H1 (cell line): ENCODE data around the gene LMO4. TPM values are rescaled to one million over a fixed set of nuclear protein-coding genes. Genes with fewer than 3 reads are reported as not detected.

ENCODE experiments used
- CTCF ChIA-PET: fragments of 300-600 bp; sonication (Branson Sonifier 250); formaldehyde crosslinking; loops from one replicate; lab custom pipeline; 2021; ENCODE audit not compliant: partially characterized antibody; lab: Charles Lee
- POLR2A ChIA-PET: fragments of 300-600 bp; sonication (Branson Sonifier 250); formaldehyde crosslinking; loops from one replicate; lab custom pipeline; 2021; ENCODE audit warnings: inconsistent platforms; ENCODE audit not compliant: partially characterized antibody; lab: Charles Lee
- DNase-seq, 2 experiments: peaks; one replicate each; pipeline versions ENCODE4 v3.0.0 to v3.0.0-alpha.2; 2010 to 2022; ENCODE audit warnings: low spot score in 2 of 2, low read depth in 1 of 2, mixed read lengths in 1 of 2
- FAIRE-seq: peaks from 2 replicates; lab custom pipeline; 2011; peaks lifted over from hg19 to GRCh38; lab: Jason Lieb, UNC
- H2AFZ ChIP-seq: 2 replicates; pipeline ENCODE4 v1.8.1; 2012; ENCODE audit warnings: low read length, inconsistent platforms
- H2AK5ac ChIP-seq: 2 replicates; pipeline ENCODE4 v1.6.1; 2013; ENCODE audit warnings: low read depth, low read length
- H2BK120ac ChIP-seq: replicated peaks from 2 replicates; pipeline ENCODE3; 2013; ENCODE audit warnings: low read depth, low read length, inconsistent platforms
- H2BK12ac ChIP-seq: 2 replicates; pipeline ENCODE4 v1.6.1; 2013; ENCODE audit warnings: low read depth, low read length
- H2BK15ac ChIP-seq: 2 replicates; pipeline ENCODE4 v1.6.1; 2013; ENCODE audit warnings: low read length
- H2BK20ac ChIP-seq: 2 replicates; pipeline ENCODE4 v1.6.1; 2013; ENCODE audit warnings: low read length
- H2BK5ac ChIP-seq: 2 replicates; pipeline ENCODE4 v1.6.1; 2013; ENCODE audit warnings: low read depth, low read length
- H3K14ac ChIP-seq: 2 replicates; pipeline ENCODE4 v1.6.1; 2013; ENCODE audit warnings: inconsistent platforms; ENCODE audit not compliant: insufficient read length
- H3K18ac ChIP-seq: 2 replicates; pipeline ENCODE4 v1.6.1; 2013; ENCODE audit warnings: low read length; ENCODE audit errors: extremely low read depth
- H3K23ac ChIP-seq: 2 replicates; pipeline ENCODE4 v1.6.1; 2013; ENCODE audit warnings: inconsistent platforms; ENCODE audit not compliant: insufficient read length
- H3K23me2 ChIP-seq: 2 replicates; pipeline ENCODE4 v1.6.1; 2013; ENCODE audit warnings: low read depth, low read length
- H3K27ac ChIP-seq: 2 replicates; pipeline ENCODE4 v1.6.1; 2011; ENCODE audit warnings: low read depth, low read length, inconsistent platforms
- H3K27me3 ChIP-seq, 4 experiments: replicated peaks in 1 of 4; 1 replicate in 1 of 4; 2 replicates in 3 of 4; pipeline versions ENCODE4 v1.6.1 to v1.8.1; 2011 to 2013; ENCODE audit warnings: low read length in 3 of 4, mild to moderate bottlenecking in 3 of 4, inconsistent platforms in 2 of 4, mixed read lengths in 2 of 4, moderate library complexity in 1 of 4; ENCODE audit not compliant: control insufficient read depth in 3 of 4, insufficient read depth in 3 of 4; ENCODE audit errors: extremely low read depth in 1 of 4
- H3K36me3 ChIP-seq, 4 experiments: 2 replicates each; pipeline versions ENCODE4 v1.6.1 to v1.8.1; 2011 to 2013; ENCODE audit warnings: mild to moderate bottlenecking in 4 of 4, low read length in 3 of 4, moderate library complexity in 2 of 4, control low read depth in 1 of 4, inconsistent platforms in 1 of 4; ENCODE audit not compliant: insufficient read depth in 4 of 4, control insufficient read depth in 2 of 4
- H3K4ac ChIP-seq: replicated peaks from 2 replicates; pipeline ENCODE3; 2013; ENCODE audit warnings: low read length, low read depth, mixed read lengths, inconsistent platforms; ENCODE audit not compliant: insufficient read length
- H3K4me1 ChIP-seq, 4 experiments: replicated peaks in 1 of 4; 1 replicate in 1 of 4; 2 replicates in 3 of 4; pipeline versions ENCODE4 v1.6.1 to v1.8.1; 2011 to 2013; ENCODE audit warnings: low read length in 3 of 4, inconsistent platforms in 2 of 4, mixed read lengths in 1 of 4; ENCODE audit not compliant: insufficient read depth in 4 of 4, control insufficient read depth in 3 of 4
- H3K4me2 ChIP-seq, 2 experiments: 2 replicates each; pipeline versions ENCODE4 v1.6.1 to v1.8.1; 2011 to 2013; ENCODE audit warnings: low read depth in 2 of 2, low read length in 2 of 2, control low read depth in 1 of 2, inconsistent platforms in 1 of 2, mild to moderate bottlenecking in 1 of 2; ENCODE audit not compliant: insufficient read depth in 1 of 2
- H3K4me3 ChIP-seq, 4 experiments: fragments of 200-600, 300-600 bp in 1 of 4; sonication (generic), shearing (Covaris generic), sonication (Bioruptor Twin) in 1 of 4; 2 replicates each; pipeline versions ENCODE4 v1.5.1 to v1.8.1; 2011 to 2016; ENCODE audit warnings: low read length in 4 of 4, low read depth in 3 of 4, control low read depth in 2 of 4, inconsistent platforms in 2 of 4, mild to moderate bottlenecking in 2 of 4, mixed read lengths in 1 of 4, moderate library complexity in 1 of 4; ENCODE audit not compliant: insufficient read depth in 2 of 4; ENCODE audit errors: extremely low read depth in 1 of 4
- H3K56ac ChIP-seq: replicated peaks from 2 replicates; pipeline ENCODE3; 2013; ENCODE audit warnings: low read depth, mild to moderate bottlenecking, mixed read lengths, low read length, inconsistent platforms; ENCODE audit not compliant: insufficient read length
- H3K79me1 ChIP-seq: 2 replicates; pipeline ENCODE4 v1.6.1; 2013; ENCODE audit warnings: low read depth, low read length, control low read depth
- H3K79me2 ChIP-seq, 2 experiments: 2 replicates each; pipeline versions ENCODE4 v1.6.1 to v1.8.1; 2012 to 2013; ENCODE audit warnings: low read length in 2 of 2, mild to moderate bottlenecking in 2 of 2, inconsistent platforms in 1 of 2; ENCODE audit not compliant: insufficient read depth in 2 of 2, control insufficient read depth in 1 of 2
- H3K9ac ChIP-seq, 4 experiments: replicated peaks in 1 of 4; 1 replicate in 1 of 4; 2 replicates in 3 of 4; pipeline versions ENCODE4 v1.6.1 to v1.8.1; 2011 to 2013; ENCODE audit warnings: low read depth in 3 of 4, low read length in 3 of 4, control low read depth in 2 of 4, mild to moderate bottlenecking in 2 of 4, moderate library complexity in 2 of 4, inconsistent platforms in 1 of 4; ENCODE audit errors: extremely low read depth in 1 of 4
- H3K9me3 ChIP-seq, 2 experiments: 2 replicates each; pipeline versions ENCODE4 v1.6.1 to v1.8.1; 2012 to 2013; ENCODE audit warnings: mild to moderate bottlenecking in 2 of 2, moderate library complexity in 2 of 2, control low read depth in 1 of 2, inconsistent platforms in 1 of 2, low read depth in 1 of 2, low read length in 1 of 2, mixed read lengths in 1 of 2; ENCODE audit not compliant: insufficient read depth in 2 of 2
- H4K20me1 ChIP-seq, 2 experiments: replicated peaks in 1 of 2; 2 replicates each; pipeline versions ENCODE3 to v1.8.1; 2011 to 2013; ENCODE audit warnings: inconsistent platforms in 2 of 2, low read length in 2 of 2, mild to moderate bottlenecking in 1 of 2; ENCODE audit not compliant: insufficient read depth in 2 of 2, control insufficient read depth in 1 of 2
- H4K5ac ChIP-seq: 2 replicates; pipeline ENCODE4 v1.6.1; 2013; ENCODE audit warnings: low read length, low read depth, mixed read lengths, inconsistent platforms; ENCODE audit not compliant: insufficient read length
- H4K8ac ChIP-seq: 2 replicates; pipeline ENCODE4 v1.8.0; 2013; ENCODE audit warnings: mild to moderate bottlenecking, moderate library complexity, low read length, inconsistent platforms; ENCODE audit not compliant: insufficient read depth; ENCODE audit errors: extremely low read depth
- H4K91ac ChIP-seq: replicated peaks from 2 replicates; pipeline ENCODE3; 2013; ENCODE audit warnings: low read length, mixed read lengths, inconsistent platforms; ENCODE audit not compliant: insufficient read length
- BRCA1 ChIP-seq: IDR thresholded peaks from 2 replicates; pipeline ENCODE4 v1.6.1; 2012; ENCODE audit warnings: low read depth, low read length, improper control_type of control experiment
- CTCF ChIP-seq, 3 experiments: IDR thresholded peaks; 1 replicate in 2 of 3; 2 replicates in 1 of 3; pipeline versions ENCODE4 v1.5.1 to v1.6.1; 2011; ENCODE audit warnings: low read length in 3 of 3, mild to moderate bottlenecking in 3 of 3, inconsistent platforms in 2 of 3, low read depth in 1 of 3, moderate library complexity in 1 of 3; ENCODE audit not compliant: insufficient read depth in 1 of 3; ENCODE audit errors: control extremely low read depth in 1 of 3
- RAD21 ChIP-seq, 2 experiments: IDR thresholded peaks in 1 of 2; conservative IDR thresholded peaks in 1 of 2; 2 replicates each; pipeline ENCODE4 v1.6.1; 2011; ENCODE audit warnings: low read depth in 2 of 2, low read length in 2 of 2, improper control_type of control experiment in 1 of 2, inconsistent platforms in 1 of 2, mild to moderate bottlenecking in 1 of 2, moderate library complexity in 1 of 2
- WGBS, 2 experiments: shearing (Covaris generic) in 1 of 2; methylation state at CpG; one replicate each; pipeline versions ENCODE4 v1.1.6 to v1.1.7; 2013 to 2015; ENCODE audit warnings: low lambda C conversion rate in 2 of 2, mixed read lengths in 2 of 2, inconsistent platforms in 1 of 2, low coverage in 1 of 2, missing lambda C conversion rate in 1 of 2; ENCODE audit not compliant: insufficient replicate concordance in 2 of 2, insufficient coverage in 1 of 2, insufficient read length in 1 of 2; ENCODE audit errors: extremely low coverage in 1 of 2, missing lambda C conversion rate in 1 of 2; 5-methylcytosine and 5-hydroxymethylcytosine counted together
- polyA plus RNA-seq, 7 experiments: library from polyadenylated mRNA; depleted of rRNA in 3 of 7; stranded (reverse) in 5 of 7; unstranded in 2 of 7; fragments of >200 nt in 5 of 7; fragments of 200-250 nt in 2 of 7; gene quantifications; 1 replicate in 5 of 7; 2 replicates in 1 of 7; 4 replicates in 1 of 7; pipeline versions ENCODE4 v1.2.1 to v1.2.3, GENCODE V29; 2011 to 2013; ENCODE audit warnings: missing spikeins in 2 of 7, mixed read lengths in 2 of 7
- total RNA-seq: library from RNA; stranded (reverse); fragmentation: NEBNext Ultra II Directional; extraction: Animal tissue kit (Norgen Biotek cat#: 25700); gene quantifications from 2 replicates; pipeline ENCODE4 v1.2.1, GENCODE V29; 2021

Gene LMO4
- total and polyA plus RNA-seq, 2 of the 8 experiments (the other 6 are each of a cell fraction or from before 2014, with no cell fraction given) = 71.7 to 98.7 TPM

GRCh38 chr1:87279966-87280535, 48.6 kb upstream of the LMO4 start:
- Histone ChIP-seq H4K20me1 (no peaks in the 10 kb centered on the region), H3K4ac (no peak overlapping the region), H3K56ac (no peak overlapping the region), H4K5ac (no peak overlapping the region), H3K27me3 (peaks cover 0 to 1% (median 0%) of the 10 kb centered on the region in 4 experiments; a peak in 1 of 7 replicates), H3K4me2 (no peak overlapping the region), H4K91ac (no peak overlapping the region), H3K9me3 (no peaks in the 10 kb centered on the region), H3K18ac (no peak overlapping the region), H3K36me3 (no peaks in the 10 kb centered on the region; a peak in 1 of 8 replicates), H3K4me3 (no peak overlapping the region), H3K27ac (no peak overlapping the region), H4K8ac (no peak overlapping the region), H3K14ac (no peak overlapping the region), H2BK120ac (no peak overlapping the region), H3K79me1 (no peaks in the 10 kb centered on the region), H3K23me2 (no peaks in the 10 kb centered on the region), H3K4me1 (no peaks in the 10 kb centered on the region; a peak in 1 of 7 replicates), H2AK5ac (no peak overlapping the region), H2BK15ac (no peak overlapping the region), H3K79me2 (no peaks in the 10 kb centered on the region), H3K23ac (no peak overlapping the region), H2BK5ac (no peak overlapping the region), H3K9ac (no peak overlapping the region), H2BK20ac (no peak overlapping the region), H2AFZ (no peak overlapping the region), H2BK12ac (0 out of 2 replicates have a peak overlapping the region, but pooled peaks have one; percentile 31)
- TF ChIP-seq RAD21 (IDR thresholded peaks at IDR 0.05 in 1 of 2, conservative IDR thresholded peaks at IDR 0.05 in 1 of 2; ENCODE audit: low read depth in 2 of 2, low read length in 2 of 2) (peak; percentile 52 to 60), CTCF (IDR thresholded peaks at IDR 0.05; ENCODE audit: control extremely low read depth in 1 of 3, insufficient read depth in 1 of 3, low read depth in 1 of 3, low read length in 3 of 3) (peak in 2 of 3 experiments; percentile 13 to 35; a peak in 2 of 4 replicates), BRCA1 (no peak)
- peak; percentile 52 for FAIRE-seq
- no peak for DNase-seq
- 57% methylated on average over 2 of the region's 2 CpGs; no CpG with 5 or more reads in 1 of the 2 experiments for WGBS, 2 experiments
- CTCF ChIA-PET = interaction anchor here (0.6 to 2.0 kb wide), 38 partner anchors 9 to 781 kb away, joined by 3 to 10 read pairs (median 4); no protein-coding TSS in a partner anchor
- POLR2A ChIA-PET = interaction anchor here (1.2 kb wide), 1 partner anchor 48 kb away, joined by 3 read pairs; the partner anchor contains the start of gene LMO4
